HG03558 (cell line): Measurements from ENCODE around the gene SORCS1.

Experiments
- ATAC-seq: cut with Tn5 transposase; IDR thresholded peaks from one replicate; pipeline ENCODE4 v1.9.1; 2021; ENCODE audit warnings: moderate number of reproducible peaks; ENCODE audit not compliant: unreplicated experiment; ENCODE audit errors: extremely low read depth

Gene SORCS1

DNA sequence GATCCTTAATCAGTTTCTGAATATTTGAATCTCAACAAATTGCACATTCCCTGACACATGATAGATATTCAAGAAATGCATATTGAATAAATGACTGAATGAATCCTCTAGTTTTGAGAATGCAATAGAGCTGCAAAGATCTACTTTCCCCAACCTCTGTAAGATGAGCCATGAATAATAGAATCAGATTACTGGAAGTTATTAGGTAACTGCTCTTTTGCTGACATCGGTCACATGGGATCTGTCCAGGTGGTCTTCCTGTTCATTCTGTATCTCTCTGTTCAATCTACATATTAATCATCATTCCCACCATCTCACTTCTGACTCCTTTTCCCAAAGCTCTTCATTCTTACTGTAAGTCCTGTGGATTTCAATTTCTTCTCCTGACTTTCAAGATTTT lies 638.7 kb downstream of the SORCS1 start:
- ATAC-seq = no peak
